Gastrocnemius medialis (tissue), 4 donors: ENCODE data around the gene EXOSC1.

Source experiments
- CTCF ChIP-seq, 5 experiments: fragments of 450-650 bp in 3 of 5; fragments of 200-600 bp in 2 of 5; sonication (generic) in 2 of 5; IDR thresholded peaks in 4 of 5; conservative IDR thresholded peaks in 1 of 5; 1 replicate in 4 of 5; 2 replicates in 1 of 5; pipeline ENCODE4 v1.5.1; 2016 to 2019; ENCODE audit warnings: antibody characterized with exemption in 5 of 5, mild to moderate bottlenecking in 3 of 5, moderate library complexity in 3 of 5
- POLR2A ChIP-seq, 2 donors: fragments of 450-650 bp; IDR thresholded peaks; one replicate each; pipeline ENCODE4 v1.6.1; 2017; ENCODE audit warnings: antibody characterized with exemption in 2 of 2, mild to moderate bottlenecking in 2 of 2, moderate library complexity in 2 of 2

- TF ChIP-seq CTCF (IDR thresholded peaks at IDR 0.05 in 4 of 5, conservative IDR thresholded peaks at IDR 0.05 in 1 of 5) (no peak), POLR2A (IDR thresholded peaks at IDR 0.05) (no peak)
Observed at GRCh38 chr10:97407952-97408248, 37.9 kb downstream of the EXOSC1 start.
